ENCODE data around the gene GABBR2. TPM values are rescaled to one million over a fixed set of nuclear protein-coding genes. Genes with fewer than 3 reads are reported as not detected.

GABBR2 gene
- total RNA-seq, 1 experiment from 2014 or later = 6.3 TPM

DNA sequence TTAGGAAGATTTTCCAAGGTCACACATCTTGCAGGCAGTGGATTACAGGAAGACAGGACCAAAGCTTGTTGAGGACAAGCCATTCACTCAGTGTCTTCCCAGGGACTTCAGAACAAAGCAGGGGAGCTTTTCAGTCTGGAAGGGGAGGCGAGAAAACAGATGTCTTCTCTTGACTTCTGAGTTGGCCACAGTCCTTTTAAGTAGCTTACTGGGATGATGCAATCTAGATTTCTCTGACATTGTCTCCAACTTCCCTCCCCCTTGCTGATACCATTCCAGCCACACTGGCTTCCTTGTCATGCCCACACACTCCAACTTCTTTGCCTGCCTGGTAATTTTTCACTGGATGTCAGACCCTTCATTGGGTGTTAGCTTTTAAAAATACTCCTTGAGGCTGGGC lies 279.1 kb downstream of the GABBR2 start:
- no TSS peak for BruUV-seq (replicated peaks)
- no peaks in the 10 kb centered on the region for H3K4me1 ChIP-seq (ENCODE audit: control insufficient read depth, insufficient read depth, low read length)
- ATAC-seq (no peak), DNase-seq (ENCODE audit: low read depth, low spot score) (no peak)
- no peak overlapping the region for H3K4me3 ChIP-seq (ENCODE audit: low read depth in 2 of 2, low read length in 2 of 2)
- in situ Hi-C loops (cut with HindIII; ENCODE audit: low pct_unique_long_range_greater_than_20kb, low sequenced_read_pairs) = no loop called here
- H3K27ac ChIP-seq (ENCODE audit: low read length) = no peak overlapping the region
- ChIA-PET POLR2A (no interaction called here), CTCF (no interaction called here)
- intact Hi-C loops (cut with micrococcal nuclease; ENCODE audit: unreplicated experiment) = no loop called here
- no peaks in the 10 kb centered on the region for H3K27me3 ChIP-seq (ENCODE audit: control insufficient read depth, insufficient read depth, low read length)
- TF ChIP-seq SIN3A (IDR thresholded peaks at IDR 0.05; ENCODE audit: borderline replicate concordance, insufficient read depth, low read depth, low read length) = no peak
- TF ChIP-seq, protein P1, sequence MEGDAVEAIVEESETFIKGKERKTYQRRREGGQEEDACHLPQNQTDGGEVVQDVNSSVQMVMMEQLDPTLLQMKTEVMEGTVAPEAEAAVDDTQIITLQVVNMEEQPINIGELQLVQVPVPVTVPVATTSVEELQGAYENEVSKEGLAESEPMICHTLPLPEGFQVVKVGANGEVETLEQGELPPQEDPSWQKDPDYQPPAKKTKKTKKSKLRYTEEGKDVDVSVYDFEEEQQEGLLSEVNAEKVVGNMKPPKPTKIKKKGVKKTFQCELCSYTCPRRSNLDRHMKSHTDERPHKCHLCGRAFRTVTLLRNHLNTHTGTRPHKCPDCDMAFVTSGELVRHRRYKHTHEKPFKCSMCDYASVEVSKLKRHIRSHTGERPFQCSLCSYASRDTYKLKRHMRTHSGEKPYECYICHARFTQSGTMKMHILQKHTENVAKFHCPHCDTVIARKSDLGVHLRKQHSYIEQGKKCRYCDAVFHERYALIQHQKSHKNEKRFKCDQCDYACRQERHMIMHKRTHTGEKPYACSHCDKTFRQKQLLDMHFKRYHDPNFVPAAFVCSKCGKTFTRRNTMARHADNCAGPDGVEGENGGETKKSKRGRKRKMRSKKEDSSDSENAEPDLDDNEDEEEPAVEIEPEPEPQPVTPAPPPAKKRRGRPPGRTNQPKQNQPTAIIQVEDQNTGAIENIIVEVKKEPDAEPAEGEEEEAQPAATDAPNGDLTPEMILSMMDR (IDR thresholded peaks at IDR 0.05) = no peak
- no peak for TF ChIP-seq TCF7L2 (IDR thresholded peaks at IDR 0.05; ENCODE audit: low read depth, low read length)
- no peak for TF ChIP-seq POLR2AphosphoS5 (IDR thresholded peaks at IDR 0.05; ENCODE audit: low read depth, low read length)
- TF ChIP-seq, protein P2, sequence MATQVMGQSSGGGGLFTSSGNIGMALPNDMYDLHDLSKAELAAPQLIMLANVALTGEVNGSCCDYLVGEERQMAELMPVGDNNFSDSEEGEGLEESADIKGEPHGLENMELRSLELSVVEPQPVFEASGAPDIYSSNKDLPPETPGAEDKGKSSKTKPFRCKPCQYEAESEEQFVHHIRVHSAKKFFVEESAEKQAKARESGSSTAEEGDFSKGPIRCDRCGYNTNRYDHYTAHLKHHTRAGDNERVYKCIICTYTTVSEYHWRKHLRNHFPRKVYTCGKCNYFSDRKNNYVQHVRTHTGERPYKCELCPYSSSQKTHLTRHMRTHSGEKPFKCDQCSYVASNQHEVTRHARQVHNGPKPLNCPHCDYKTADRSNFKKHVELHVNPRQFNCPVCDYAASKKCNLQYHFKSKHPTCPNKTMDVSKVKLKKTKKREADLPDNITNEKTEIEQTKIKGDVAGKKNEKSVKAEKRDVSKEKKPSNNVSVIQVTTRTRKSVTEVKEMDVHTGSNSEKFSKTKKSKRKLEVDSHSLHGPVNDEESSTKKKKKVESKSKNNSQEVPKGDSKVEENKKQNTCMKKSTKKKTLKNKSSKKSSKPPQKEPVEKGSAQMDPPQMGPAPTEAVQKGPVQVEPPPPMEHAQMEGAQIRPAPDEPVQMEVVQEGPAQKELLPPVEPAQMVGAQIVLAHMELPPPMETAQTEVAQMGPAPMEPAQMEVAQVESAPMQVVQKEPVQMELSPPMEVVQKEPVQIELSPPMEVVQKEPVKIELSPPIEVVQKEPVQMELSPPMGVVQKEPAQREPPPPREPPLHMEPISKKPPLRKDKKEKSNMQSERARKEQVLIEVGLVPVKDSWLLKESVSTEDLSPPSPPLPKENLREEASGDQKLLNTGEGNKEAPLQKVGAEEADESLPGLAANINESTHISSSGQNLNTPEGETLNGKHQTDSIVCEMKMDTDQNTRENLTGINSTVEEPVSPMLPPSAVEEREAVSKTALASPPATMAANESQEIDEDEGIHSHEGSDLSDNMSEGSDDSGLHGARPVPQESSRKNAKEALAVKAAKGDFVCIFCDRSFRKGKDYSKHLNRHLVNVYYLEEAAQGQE (IDR thresholded peaks at IDR 0.05; ENCODE audit: insufficient read depth in 1 of 2, low read depth in 2 of 2, low read length in 1 of 2) = no peak
- no peaks in the 10 kb centered on the region for H3K36me3 ChIP-seq (ENCODE audit: control insufficient read depth, insufficient read depth, low read length)
- no peaks in the 10 kb centered on the region for H3K9me3 ChIP-seq (ENCODE audit: control insufficient read depth, insufficient read depth, low read depth, low read length)

DNA sequence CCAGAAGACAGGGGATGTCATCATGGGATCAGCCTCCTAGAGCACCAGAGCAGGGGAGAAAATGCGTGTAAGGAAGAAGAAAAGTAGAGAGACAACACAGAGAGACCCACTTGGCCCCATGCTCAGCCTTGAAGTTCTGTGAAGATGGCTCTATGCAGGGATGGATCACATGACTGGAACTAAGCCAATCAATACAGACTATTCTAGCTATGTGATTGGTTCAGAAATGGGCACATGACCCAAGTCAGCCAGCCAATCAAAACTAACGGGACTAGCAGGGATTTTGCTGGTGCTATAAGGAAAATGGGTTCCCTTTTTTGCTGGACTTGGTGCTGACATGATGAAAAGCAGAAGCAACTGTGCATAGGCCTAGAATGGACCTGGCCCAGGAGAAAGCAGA lies 280.3 kb downstream of the GABBR2 start:
- DNase-seq (ENCODE audit: low read depth, low spot score) = no peak
- TF ChIP-seq SIN3A (IDR thresholded peaks at IDR 0.05; ENCODE audit: borderline replicate concordance, insufficient read depth, low read depth, low read length) = no peak
- TF ChIP-seq, protein P2 (IDR thresholded peaks at IDR 0.05; ENCODE audit: insufficient read depth in 1 of 2, low read depth in 2 of 2, low read length in 1 of 2) = no peak
- no peak for TF ChIP-seq POLR2AphosphoS5 (IDR thresholded peaks at IDR 0.05; ENCODE audit: low read depth, low read length)
- TF ChIP-seq, protein P1 (IDR thresholded peaks at IDR 0.05) = no peak
- TF ChIP-seq TCF7L2 (IDR thresholded peaks at IDR 0.05; ENCODE audit: low read depth, low read length) = no peak
- ATAC-seq = no peak
- in situ Hi-C loops (cut with HindIII; ENCODE audit: low pct_unique_long_range_greater_than_20kb, low sequenced_read_pairs) = no loop called here
- intact Hi-C loops (cut with micrococcal nuclease; ENCODE audit: unreplicated experiment) = no loop called here
- ChIA-PET CTCF (no interaction called here), POLR2A (no interaction called here)
- Histone ChIP-seq H3K4me1 (ENCODE audit: control insufficient read depth, insufficient read depth, low read length) (no peaks in the 10 kb centered on the region), H3K27me3 (ENCODE audit: control insufficient read depth, insufficient read depth, low read length) (no peaks in the 10 kb centered on the region), H3K4me3 (ENCODE audit: low read depth in 2 of 2, low read length in 2 of 2) (no peak overlapping the region), H3K36me3 (ENCODE audit: control insufficient read depth, insufficient read depth, low read length) (no peaks in the 10 kb centered on the region), H3K9me3 (ENCODE audit: control insufficient read depth, insufficient read depth, low read depth, low read length) (no peaks in the 10 kb centered on the region), H3K27ac (ENCODE audit: low read length) (no peak overlapping the region)
- no TSS peak for BruUV-seq (replicated peaks)
